NCI-H187 (cell line): ENCODE measurements around the gene ZBTB7A.

ENCODE experiments used
- DNase-seq, 2 experiments: peaks; one replicate each; lab custom pipeline; 2025; lab: John Stamatoyannopoulos, UW

Gene ZBTB7A

DNA sequence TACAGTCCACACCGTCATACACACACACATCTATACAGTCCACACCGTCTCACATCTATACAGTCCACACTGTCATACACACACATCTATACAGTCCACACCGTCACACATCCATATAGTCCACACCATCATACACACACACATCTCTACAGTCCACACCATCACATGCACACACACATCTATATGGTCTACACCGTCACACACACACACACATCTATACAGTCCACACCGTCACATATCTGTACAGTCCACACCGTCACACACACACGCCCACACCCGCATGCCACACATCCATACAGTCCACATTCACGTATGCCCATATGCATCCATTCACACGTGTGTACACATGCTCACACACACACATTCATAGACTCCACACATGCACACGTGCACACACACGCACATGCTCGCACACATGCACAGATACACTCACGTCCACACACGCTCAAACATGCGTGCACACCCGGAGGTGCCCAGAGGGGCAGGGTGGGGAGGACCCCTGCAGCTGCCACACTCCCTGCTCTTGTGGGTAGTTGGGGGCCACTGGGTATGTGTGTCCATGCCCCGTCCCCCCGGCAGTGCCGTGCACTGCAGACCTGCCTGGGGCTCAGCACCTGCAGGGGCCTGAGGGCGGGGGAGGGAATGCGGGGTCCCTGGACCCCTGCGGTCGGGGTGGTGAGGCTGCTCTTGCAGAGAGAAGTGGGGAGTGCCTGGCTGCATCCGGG lies 30.0 kb downstream of the ZBTB7A start:
- DNase-seq, result no peak

DNA sequence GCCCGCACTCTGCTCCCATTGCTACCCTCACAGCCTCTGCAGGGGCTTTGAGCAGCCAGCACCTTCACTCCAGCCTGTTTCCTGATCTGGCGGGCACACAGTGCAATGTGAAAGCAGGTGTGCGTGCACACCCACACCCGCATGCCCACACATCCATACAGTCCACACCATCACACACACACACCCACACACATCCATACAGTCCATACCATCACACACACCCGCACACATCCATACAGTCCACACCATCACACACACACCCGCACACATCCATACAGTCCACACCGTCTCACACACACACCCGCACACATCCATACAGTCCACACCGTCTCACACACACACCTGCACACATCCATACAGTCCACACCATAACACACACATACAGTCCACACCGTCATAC lies 31.1 kb downstream of the ZBTB7A start:
- DNase-seq, result no peak

DNA sequence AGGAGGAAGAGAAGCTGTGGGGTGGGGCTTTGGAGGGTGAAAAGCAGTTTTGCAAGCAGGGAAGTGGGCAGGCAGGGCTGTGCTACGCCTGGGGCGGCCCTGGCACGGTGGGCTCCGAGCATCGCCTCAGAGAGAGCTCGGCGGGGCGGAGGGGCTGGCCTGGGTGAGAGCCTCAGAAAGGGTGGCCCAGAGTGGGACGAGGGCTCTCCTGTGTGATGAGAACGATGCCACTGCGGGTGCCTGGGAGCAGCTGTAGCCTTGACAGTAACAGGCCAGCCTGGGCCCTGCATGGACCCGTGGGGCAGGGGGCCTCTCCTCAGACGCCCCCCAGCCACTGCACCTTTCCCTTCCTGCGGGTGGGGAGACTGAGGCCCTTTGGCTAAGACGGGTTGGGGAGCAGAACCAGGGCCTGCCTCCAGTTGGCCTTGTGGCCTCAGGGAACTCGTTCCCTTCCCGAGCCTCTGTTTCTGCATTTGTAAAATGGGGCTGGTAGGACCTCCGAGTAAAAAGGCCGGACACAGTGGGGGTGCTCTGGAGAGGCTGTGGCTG lies 31.6 kb downstream of the ZBTB7A start:
- no peak for DNase-seq

DNA sequence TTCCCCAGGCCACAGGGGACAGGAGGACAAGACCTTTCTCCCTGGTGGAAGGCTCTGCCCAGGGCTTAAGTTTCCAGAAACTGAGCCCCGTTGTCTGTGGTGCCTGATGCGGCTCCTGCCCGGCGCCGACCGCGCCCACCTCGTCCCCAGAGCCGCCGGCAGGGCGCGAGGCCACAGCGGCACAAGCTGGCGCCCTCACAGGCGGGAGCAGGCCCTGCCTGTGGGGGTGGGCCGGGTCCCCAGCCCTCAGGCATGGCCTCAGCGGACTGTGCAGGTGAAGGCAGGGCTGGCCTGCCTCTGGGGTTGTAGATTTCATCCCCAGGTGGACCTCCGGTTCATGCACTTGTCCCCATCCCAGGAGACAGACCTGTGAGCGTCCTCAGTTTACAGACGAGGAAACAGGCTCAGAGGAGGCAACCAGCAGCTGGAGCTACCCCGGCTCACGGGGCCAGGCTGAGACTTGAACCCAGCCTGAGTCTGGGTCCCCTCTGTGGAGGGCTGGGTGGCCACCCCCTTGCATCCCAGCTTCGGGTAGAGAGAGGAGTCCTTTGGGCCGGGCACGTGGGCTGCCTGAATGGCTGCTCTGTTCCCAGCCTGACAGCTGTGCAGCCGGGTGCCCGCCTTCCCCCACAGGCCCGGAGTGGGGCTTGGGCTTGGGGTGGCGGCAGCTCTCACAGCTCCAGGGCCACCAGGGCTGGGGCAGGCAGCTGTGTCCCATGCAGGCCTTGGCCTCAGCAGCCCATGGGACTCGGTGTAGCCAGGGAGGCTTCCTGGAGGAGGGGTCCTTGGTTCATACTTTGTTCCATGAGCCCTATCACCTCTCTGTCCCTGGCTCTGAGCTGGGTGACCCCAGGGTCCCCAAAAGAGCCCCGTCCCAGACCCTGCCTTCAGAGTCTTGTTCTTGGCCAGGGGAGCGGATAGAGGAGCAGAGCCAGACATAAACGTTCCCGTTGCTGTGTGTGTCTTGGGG lies 32.4 kb downstream of the ZBTB7A start:
- DNase-seq, result no peak

DNA sequence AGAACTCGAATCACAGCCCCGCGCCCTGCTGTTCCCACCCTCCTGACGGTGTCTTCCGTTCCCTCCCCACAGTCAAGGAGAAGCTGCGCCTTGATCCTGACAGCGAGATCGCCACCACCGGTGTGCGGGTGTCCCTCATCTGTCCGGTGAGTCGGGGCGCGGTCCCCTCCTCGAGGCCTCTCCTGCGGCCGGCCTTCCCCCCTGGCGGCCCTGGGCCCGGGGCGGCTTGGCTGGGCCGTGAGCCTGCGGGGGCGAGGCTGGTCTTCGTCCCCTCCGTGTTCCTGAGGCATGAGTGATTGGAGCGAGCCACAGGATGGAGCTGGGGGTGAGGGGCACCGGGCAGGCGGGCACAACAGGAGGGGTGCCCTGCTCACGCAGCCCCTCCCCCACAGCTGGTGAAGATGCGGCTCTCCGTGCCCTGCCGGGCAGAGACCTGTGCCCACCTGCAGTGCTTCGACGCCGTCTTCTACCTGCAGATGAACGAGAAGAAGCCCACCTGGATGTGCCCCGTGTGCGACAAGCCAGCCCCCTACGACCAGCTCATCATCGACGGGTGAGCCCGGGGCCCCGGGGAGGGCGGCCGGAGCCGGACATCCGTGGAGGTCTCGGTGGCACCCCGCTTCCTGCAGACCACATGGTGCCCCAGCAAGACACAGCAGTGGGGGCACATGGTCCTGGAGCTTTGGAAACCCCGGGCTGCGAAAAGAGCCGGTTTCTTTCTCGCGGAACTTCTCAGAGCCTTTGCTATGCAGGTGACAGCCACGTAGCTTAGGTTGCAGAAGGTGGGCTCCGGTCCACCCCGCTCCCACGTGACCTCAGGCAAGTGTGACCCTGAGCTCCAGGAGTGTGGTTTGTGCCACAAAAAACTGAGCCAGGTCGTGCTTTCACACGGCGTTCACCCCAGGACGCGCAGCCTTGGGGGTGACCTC lies 33.4 kb downstream of the ZBTB7A start:
- DNase-seq, result no peak

DNA sequence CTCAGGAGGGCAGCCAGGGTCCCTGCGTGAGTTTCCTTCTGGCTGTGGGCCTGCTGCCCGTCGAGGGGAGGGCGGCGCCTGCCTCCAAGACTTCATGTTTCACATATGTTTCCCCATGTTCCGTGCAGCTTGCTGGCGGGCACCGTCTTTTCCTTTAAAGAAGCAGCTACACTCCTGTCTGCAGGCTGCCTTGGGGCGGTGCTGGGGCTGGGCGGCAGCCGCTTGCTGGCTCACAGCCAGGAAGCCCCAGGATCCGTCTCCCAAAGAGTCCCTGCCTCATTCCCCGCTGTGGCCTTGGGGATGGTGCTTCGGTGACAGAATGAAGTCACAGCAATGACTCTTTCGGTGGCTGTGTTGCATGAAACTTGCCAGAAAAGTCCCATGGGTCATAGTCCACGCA lies 34.3 kb downstream of the ZBTB7A start:
- no peak for DNase-seq

DNA sequence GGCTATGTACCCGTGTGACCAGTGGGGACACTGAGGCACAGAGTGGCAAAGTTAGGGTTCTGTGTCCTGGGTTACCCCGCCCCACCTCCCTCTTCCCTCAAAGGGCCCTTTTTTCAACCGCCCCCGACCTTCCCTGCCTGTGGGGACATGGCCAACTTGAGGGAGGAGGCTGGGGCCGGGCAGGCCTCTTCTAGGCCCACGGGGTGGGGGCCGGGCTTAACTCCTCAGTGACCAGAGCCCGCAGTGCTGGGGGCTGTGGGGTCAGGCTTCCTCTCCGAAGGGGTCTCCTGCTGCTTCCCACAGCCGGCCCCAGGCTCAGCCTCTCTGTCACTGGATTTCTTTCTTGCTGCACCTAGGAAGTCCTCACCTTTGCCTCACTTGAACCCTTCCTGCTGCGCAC lies 35.3 kb downstream of the ZBTB7A start:
- no peak for DNase-seq

DNA sequence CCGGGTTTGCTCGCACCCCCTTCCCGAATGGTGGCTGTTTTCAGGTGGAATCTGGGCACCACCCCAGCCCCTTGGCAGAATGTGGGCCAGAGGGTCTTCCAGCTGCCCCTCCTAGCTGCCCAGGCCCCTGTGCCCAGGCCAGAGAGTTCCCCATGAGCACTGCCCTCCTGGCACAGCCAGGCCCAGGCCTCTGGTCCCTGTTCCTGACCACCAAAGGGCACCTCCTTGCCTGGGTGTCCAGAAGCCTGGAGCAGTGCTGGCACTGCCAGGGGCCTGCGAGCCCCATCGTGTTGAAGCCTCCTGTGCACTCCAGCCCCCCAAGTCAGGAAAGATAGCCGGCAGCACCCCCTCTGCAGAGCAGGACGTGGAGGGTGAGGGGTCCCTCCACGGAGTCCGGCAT lies 35.7 kb downstream of the ZBTB7A start:
- no peak for DNase-seq

DNA sequence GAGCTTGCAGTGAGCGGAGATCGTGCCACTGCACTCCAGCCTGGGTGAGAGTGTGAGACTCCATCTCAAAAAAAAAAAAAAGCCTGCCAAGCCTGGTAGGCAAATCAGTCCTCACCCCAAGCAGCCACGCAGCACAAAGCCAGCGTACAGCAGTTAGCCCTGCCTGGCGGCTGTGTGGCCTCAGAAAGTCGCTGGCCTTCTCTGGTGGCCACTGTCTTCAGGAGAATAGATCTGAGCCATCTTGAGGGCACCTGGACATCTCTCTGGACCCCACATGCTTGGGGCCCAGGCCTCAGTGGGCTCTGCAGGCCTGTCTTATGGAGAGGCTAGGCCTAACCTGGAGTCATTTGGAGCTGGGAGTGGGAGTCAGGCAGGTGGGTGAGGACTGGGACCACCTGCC lies 36.1 kb downstream of the ZBTB7A start:
- no peak for DNase-seq

DNA sequence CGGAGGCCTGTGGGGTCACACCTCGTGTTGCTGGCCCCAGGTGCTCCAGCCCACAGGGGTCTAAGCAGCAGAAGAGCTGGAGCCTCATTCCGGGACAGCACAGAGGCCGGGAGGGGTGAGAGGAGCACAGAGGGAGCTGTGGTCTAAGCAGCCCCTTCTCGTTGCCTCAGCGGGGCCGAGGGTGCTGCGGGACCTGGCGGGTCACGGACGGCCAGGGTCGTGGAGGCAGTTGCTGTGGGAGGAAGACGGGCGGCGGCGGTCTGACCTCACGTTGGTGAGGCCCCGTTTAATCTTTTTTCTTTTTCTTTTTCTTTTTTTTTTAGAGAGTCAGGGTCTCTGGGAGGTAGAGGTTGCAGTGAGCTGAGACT lies 37.5 kb downstream of the ZBTB7A start:
- DNase-seq, result no peak

DNA sequence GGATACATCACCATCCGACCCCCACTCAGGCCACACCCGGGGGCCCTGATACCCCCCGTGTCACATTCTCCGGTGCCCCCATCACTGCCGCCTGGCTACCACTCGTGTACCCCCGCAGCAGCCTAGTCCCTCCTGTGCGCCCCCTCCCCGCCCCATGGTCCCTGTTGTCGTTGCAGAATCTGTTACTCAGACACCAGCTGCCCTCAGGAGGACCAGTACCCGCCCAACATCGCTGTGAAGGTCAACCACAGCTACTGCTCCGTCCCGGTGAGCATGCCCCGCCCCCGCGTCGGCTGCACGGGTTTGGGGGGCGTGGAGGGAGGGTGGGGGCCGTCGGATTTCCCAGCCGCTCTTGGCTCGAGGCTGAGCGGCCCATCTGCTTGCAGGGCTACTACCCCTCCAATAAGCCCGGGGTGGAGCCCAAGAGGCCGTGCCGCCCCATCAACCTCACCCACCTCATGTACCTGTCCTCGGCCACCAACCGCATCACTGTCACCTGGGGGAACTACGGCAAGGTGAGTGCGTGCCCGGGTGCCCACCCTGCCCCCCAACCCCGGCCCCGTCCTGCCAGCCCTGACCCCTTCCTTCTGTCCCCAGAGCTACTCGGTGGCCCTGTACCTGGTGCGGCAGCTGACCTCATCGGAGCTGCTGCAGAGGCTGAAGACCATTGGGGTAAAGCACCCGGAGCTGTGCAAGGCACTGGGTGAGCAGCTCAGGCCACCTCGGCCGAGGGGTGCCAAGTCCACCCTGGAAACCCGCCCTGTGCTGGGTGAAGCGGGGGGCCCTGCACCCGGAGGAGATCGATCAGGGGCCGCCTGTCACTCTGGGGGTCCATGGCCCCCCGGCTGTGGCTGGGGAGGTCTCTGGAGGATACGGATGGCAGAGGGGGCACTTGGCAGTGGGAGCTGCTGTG lies 38.1 kb downstream of the ZBTB7A start:
- DNase-seq, result no peak

DNA sequence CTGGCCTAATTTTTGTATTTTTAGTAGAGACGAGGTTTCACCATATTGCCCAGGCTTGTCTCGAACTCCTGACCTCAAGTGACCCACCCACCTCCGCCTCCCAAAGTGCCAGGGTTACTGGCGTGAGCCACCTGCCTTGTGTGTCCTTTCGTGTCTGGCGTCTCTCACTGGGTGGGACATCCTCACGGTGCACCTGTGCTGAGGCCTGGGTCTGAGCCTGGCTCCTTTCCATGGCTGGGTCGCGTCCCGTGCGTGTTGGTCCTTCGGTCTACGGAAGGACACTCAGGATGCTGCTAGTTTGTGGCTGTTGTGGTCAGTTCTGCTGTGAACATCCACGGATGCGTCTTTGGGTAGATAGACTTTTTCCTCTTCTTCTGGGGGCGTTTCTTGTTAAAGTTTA lies 39.6 kb downstream of the ZBTB7A start:
- no peak for DNase-seq

DNA sequence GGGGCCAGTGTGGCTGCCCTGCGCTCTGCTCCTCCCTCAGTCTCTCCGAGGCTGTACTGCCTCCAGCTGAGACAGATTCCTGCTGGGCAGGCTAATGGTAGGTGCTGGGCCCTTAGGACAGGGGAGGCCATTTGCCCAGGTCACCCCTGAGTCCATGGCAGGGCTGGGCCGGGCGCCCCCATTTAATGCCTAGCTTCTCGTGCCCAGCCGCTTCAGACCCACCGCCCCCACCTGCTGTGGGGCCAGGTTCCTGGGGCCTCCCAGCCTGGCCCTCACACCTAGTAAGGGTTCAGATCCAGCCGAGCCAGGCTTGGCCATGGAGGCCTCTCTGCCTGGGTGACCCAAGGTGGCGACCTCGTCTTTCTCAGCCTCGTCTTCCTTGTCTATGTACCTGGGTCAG lies 41.4 kb downstream of the ZBTB7A start:
- DNase-seq, result no peak

DNA sequence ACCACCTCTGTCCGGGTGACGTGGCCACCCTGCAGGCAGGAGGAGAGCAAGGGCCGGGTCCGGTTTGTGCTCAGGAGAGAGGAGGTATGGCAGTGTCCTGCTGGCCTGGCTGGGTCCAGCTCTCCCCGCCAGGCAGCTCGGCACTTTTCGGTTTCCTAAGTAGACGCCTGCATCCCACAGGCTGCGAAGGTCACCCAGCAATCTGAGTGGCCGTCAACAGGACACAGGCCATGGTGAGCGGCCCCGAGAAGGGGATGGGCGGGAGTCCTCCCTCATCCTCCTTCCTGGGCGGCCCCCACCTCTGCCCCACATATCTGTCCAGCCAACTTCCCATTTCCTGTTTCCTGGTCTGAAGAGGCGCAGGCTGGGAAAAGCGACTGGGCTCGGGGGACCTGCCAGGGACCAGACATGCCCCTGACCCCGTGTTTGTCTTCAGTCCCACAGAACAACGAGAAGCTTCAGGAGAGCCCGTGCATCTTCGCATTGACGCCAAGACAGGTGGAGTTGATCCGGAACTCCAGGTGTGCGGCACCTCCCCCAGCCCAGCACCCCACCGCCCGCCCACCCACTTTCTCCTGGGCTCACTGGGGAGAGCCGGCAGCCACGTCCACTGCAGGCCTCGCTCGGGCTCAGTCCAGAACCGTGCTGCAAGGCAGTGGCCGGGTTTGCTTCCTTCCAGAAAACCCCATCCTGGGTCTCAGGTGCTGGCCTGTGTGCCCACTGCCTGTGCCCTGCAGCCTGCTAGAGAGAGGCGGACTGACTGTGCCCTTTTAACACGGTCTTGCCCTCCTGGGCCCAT lies 42.9 kb downstream of the ZBTB7A start:
- no peak for DNase-seq

DNA sequence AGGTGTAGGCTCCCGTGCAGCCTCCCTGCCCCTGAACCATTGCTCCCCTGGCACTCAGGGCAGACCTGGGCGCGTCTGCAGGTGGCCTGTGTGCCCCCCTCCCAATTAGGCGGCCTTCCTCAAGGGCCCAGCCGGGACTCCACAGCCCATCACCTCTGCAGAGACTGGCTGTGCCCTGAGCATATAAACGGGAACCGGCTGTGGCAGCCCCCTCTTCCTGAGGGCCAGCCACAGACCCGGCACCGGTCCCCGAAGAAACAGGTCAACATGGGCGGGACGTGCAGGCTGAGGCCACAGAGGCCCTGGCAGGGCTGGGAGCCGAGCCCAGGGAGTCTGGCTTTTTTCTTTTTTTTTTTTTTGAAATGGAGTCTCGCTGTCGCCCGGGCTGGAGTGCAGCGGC lies 47.1 kb downstream of the ZBTB7A start:
- no peak for DNase-seq

DNA sequence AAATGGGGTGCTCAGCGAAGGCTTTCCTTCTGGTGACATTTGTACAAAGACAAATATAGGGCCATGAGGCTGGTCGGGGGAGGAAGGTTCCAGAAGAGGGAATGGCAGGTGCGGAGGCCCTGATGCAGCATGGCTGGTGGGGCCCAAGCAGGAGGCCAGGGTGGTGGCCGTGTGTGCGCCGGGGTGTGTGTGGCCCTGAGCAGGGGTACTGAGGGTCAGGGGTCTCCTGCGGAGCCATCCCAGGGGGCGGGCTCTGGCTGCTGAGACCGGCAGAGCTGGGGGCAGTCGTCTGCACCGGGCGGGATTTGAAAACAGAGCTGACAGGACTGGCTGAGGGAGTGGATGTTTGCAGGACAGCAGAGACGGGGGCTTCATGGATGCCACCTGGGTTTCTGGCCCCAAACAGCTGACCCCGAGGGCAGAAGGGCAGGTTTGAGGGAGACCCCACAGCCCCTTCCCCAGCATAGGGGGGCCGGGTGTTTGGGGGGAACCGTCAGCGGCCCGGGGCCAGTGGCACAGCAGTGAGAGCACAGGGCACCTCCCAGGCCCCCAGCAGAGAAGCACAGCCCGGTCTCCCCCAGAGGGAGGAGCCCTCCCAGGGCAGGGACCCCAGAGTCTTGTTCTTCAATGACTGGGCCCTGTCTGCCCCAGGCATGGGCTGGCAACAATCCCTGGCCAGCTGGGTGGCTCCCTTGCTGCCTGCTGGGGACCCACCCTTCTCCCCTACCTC lies 47.8 kb downstream of the ZBTB7A start:
- DNase-seq, result no peak

DNA sequence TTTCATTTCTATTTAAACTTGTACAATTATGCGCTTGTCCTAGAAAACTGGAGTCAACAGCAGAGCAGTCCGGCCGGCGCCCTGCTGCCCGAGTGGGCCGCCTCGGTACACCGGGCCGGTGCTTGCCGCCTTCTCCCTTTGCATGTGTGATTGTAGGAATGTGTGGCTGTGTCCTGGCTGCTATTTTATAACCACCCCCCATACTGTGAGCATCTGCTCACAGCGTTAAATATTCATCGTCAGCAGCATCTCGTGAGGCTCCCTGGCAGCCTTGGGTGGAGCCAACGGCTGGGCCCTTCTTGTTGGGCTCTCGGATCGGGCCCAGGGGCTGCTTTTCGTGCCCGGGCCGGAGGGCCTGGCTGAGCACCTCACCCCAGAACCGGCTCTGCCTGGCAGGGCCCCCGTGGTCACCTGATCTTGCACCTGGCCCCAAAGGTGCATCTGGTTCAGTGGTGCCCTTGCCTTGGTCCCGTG lies 48.5 kb downstream of the ZBTB7A start:
- no peak for DNase-seq

DNA sequence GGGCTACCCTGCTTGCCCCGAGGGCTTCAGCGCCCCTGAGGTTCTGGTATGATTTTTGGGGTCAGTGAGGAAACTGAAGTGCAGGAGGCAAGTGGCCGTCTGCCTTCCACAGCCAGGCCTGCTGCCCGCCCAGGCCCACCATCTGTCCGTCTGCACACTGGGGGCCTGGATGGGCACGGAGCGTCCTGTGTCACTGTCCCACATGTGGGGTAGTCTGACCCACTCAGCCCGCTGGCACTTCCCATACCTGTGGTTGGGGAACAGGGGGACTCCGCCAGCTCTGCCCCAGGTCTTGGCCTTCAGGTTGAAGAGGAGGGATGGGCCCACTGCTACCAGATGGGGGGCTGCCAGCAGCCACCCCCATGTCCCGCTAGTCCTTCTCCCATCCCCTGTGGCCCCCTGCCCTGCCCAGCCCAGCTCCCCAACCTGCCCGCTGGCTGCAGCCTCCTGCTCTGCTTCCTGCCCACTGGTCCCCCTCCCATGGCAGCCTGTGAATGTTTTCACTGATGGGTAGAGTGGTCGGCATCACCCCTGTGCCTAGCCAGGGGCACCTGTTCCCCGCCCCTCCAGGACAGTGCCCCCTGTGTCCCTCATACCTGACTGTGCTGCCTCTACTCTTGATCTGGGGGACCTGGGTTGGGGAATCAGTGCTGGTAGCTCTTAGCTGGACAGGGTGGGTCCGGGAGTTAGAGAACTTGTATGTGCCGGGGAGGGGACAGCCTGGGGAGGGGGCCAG lies 49.6 kb downstream of the ZBTB7A start:
- DNase-seq, result no peak

DNA sequence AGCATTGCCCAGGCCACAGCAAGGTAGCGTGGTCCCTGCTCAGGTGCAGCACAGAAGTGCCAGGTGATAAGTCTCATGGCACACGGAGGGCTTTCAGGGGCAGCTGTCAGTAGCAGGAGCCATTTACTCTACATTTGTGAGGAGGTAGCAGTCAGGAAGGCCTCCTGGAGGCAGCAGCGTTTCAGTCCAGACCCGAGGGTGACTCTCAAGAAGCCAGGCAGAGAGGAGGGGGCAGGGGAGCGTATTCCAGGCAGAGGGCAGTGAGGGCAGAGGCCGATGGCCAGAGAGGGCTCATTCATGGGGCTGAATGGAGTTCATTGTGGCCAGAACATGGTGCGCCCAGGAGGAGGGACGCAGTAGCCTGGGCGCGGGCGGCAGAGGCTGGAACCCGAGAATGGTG lies 50.2 kb downstream of the ZBTB7A start:
- DNase-seq, result no peak
